GM23338 (cell line): ENCODE data around the gene DMBT1.

Experiments used
- CTCF ChIP-seq, 2 experiments: fragments of 200-600 bp in 1 of 2; sonication (generic) in 1 of 2; conservative IDR thresholded peaks; 2 replicates each; pipeline versions ENCODE4 v1.5.1 to v1.6.1; 2016 to 2017; ENCODE audit warnings: antibody characterized with exemption in 2 of 2, low read depth in 2 of 2, mild to moderate bottlenecking in 2 of 2, moderate library complexity in 1 of 2
- REST ChIP-seq: IDR thresholded peaks from one replicate; pipeline ENCODE4 v1.6.1; 2018; ENCODE audit warnings: antibody characterized with exemption; ENCODE audit not compliant: unreplicated experiment

- no peak for TF ChIP-seq REST
- TF ChIP-seq CTCF (conservative IDR thresholded peaks at IDR 0.05; ENCODE audit: low read depth in 2 of 2), result no peak
Measured at GRCh38 chr10:122656308-122656705, 95.8 kb downstream of the DMBT1 start.
